Measurements from ENCODE around the gene AGMO.

DNA sequence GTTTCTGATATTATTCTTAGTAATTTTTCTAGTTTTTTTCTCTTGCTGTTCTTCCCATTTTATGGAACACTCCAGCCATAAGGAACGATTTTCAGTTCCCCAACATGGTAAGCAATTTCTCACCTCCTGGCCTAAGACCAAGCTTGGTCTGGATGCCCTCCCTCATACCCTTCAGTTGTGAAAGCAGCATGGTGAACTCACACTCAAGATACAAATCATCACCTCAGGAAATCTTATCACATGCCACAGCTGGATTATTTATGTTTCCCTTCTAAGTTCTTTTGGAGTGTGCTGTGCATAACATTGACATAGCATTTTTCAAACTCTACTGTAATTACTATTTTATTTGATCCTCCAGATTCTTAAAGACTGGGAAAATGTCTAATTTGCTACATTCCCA, 216.6 kb downstream of the AGMO start:
- TF ChIP-seq CTCF (conservative IDR thresholded peaks at IDR 0.05; ENCODE audit: low read depth in 2 of 2) (no peak), POLR2AphosphoS5 (IDR thresholded peaks at IDR 0.05; ENCODE audit: low read depth) (no peak), EZH2phosphoT487 (IDR thresholded peaks at IDR 0.05; ENCODE audit: unreplicated experiment) (no peak), CREB1 (CRISPR knock-in tag; IDR thresholded peaks at IDR 0.05; ENCODE audit: low read depth) (no peak), REST (IDR thresholded peaks at IDR 0.05; ENCODE audit: unreplicated experiment) (no peak), JUNB (IDR thresholded peaks at IDR 0.05; ENCODE audit: unreplicated experiment) (no peak), EZH2 (IDR thresholded peaks at IDR 0.05; ENCODE audit: low read depth, unreplicated experiment) (no peak), STAT1 (IDR thresholded peaks at IDR 0.05; ENCODE audit: unreplicated experiment) (no peak), ZNF114 (CRISPR knock-in tag; IDR thresholded peaks at IDR 0.05) (no peak)
- TF ChIP-seq, protein P1, sequence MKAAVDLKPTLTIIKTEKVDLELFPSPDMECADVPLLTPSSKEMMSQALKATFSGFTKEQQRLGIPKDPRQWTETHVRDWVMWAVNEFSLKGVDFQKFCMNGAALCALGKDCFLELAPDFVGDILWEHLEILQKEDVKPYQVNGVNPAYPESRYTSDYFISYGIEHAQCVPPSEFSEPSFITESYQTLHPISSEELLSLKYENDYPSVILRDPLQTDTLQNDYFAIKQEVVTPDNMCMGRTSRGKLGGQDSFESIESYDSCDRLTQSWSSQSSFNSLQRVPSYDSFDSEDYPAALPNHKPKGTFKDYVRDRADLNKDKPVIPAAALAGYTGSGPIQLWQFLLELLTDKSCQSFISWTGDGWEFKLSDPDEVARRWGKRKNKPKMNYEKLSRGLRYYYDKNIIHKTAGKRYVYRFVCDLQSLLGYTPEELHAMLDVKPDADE (IDR thresholded peaks at IDR 0.05), result no peak
